Spleen (tissue), 11 donors: ENCODE measurements around the gene MATR3. TPM values are rescaled to one million over a fixed set of nuclear protein-coding genes. Genes with fewer than 3 reads are reported as not detected.
A peak's percentile ranks its signal among the peaks of the same experiment; 100 is the strongest.

Source experiments
- DNase-seq: peaks from one replicate; pipeline ENCODE4 v3.0.0-alpha.2; 2020
- H3K27ac ChIP-seq, 8 donors: fragments of 200-600 bp; sonication (generic) in 7 of 8; 1 replicate in 4 of 8; 2 replicates in 4 of 8; pipeline versions ENCODE4 v1.5.0 to v1.8.0; 2016 to 2021; ENCODE audit warnings: inconsistent platforms in 4 of 8, mild to moderate bottlenecking in 4 of 8, moderate library complexity in 1 of 8
- H3K27me3 ChIP-seq, 7 donors: fragments of 200-600 bp; sonication (generic) in 6 of 7; replicated peaks in 1 of 7; 1 replicate in 4 of 7; 2 replicates in 3 of 7; pipeline versions ENCODE4 v1.5.0 to v1.8.0; 2016 to 2021; ENCODE audit warnings: inconsistent platforms in 3 of 7, mild to moderate bottlenecking in 1 of 7
- H3K36me3 ChIP-seq, 6 donors: fragments of 200-600 bp; sonication (generic) in 5 of 6; 1 replicate in 4 of 6; 2 replicates in 2 of 6; pipeline versions ENCODE4 v1.5.0 to v1.8.0; 2016 to 2021; ENCODE audit warnings: inconsistent platforms in 2 of 6
- H3K4me1 ChIP-seq, 6 donors: fragments of 200-600 bp; sonication (generic) in 5 of 6; 1 replicate in 3 of 6; 2 replicates in 3 of 6; pipeline versions ENCODE4 v1.5.0 to v1.8.0; 2016 to 2021; ENCODE audit warnings: inconsistent platforms in 3 of 6
- H3K4me3 ChIP-seq, 8 donors: fragments of 200-600 bp; sonication (generic) in 7 of 8; 1 replicate in 4 of 8; 2 replicates in 4 of 8; pipeline versions ENCODE4 v1.5.0 to v1.8.0; 2016 to 2021; ENCODE audit warnings: inconsistent platforms in 4 of 8, mild to moderate bottlenecking in 4 of 8, moderate library complexity in 2 of 8
- H3K9me3 ChIP-seq, 8 donors: fragments of 200-600 bp; sonication (generic) in 7 of 8; 1 replicate in 4 of 8; 2 replicates in 4 of 8; pipeline versions ENCODE4 v1.5.0 to v1.8.0; 2016 to 2021; ENCODE audit warnings: inconsistent platforms in 4 of 8
- CTCF ChIP-seq, 11 experiments: fragments of 200-600 bp in 7 of 11; fragments of 450-650 bp in 4 of 11; sonication (generic) in 4 of 11; IDR thresholded peaks in 8 of 11; conservative IDR thresholded peaks in 3 of 11; 1 replicate in 7 of 11; 2 replicates in 4 of 11; pipeline versions ENCODE4 v1.4.0 to v1.8.0; 2016 to 2021; ENCODE audit warnings: antibody characterized with exemption in 11 of 11, inconsistent platforms in 4 of 11, mild to moderate bottlenecking in 1 of 11
- POLR2A ChIP-seq, 3 donors: fragments of 450-650 bp; IDR thresholded peaks; one replicate each; pipeline ENCODE4 v1.5.1; 2017; ENCODE audit warnings: antibody characterized with exemption in 3 of 3, mild to moderate bottlenecking in 1 of 3
- POLR2AphosphoS5 ChIP-seq, 3 donors: sonication (generic); formaldehyde crosslinking; IDR thresholded peaks; one replicate each; pipeline ENCODE4 v1.5.1; 2017; ENCODE audit warnings: antibody characterized with exemption in 3 of 3
- WGBS, 5 donors: extraction: QIAGEN DNeasy Blood & Tissue Kit in 3 of 5; methylation state at CpG; one replicate each; pipeline versions ENCODE4 v1.1.5 to v1.1.7; 2013 to 2018; 5-methylcytosine and 5-hydroxymethylcytosine counted together
- intact Hi-C: fragments of 100-400 bp; cut with DNase I; formaldehyde crosslinking; loops from one replicate; pipeline ENCODE4 v1.15.0; 2023; ENCODE audit warnings: low total_unique reads
- polyA plus RNA-seq, 3 donors: library from polyadenylated mRNA; stranded (reverse); fragments of 200-250 nt; gene quantifications; one replicate each; pipeline ENCODE4 v1.2.1, GENCODE V29; 2013
- total RNA-seq, 7 donors: library from RNA; depleted of rRNA in 3 of 7; stranded (reverse); fragments of >200 nt in 3 of 7; fragmentation: NEBNext Ultra II Directional in 4 of 7; extraction: Animal tissue kit (Norgen Biotek cat#: 25700) in 4 of 7; gene quantifications; one replicate each; pipeline versions ENCODE4 v1.1.0 to v1.2.1, GENCODE V29; 2016 to 2021
- donor health status: healthy with polysubstance abuse.
- donor health status: DM: no; HTN: no; CAD: no; lungs with moderate emphysema.
- donor health status: DM: no; HTN: no; CAD: no.
- donor health status: Bipolar disorder and iron deficiency.
- donor health status: healthy.
- donor health status: DM: no; HTN: no; CAD: no.
- donor health status: DM: yes; HTN: yes; CAD: no.

MATR3 gene
- total and polyA plus RNA-seq, 10 donors: 114 to 251 (median 206) TPM

GRCh38 chr5:139358064-139358463, 64.5 kb downstream of the MATR3 start:
- peaks cover 0 to 74% (median 8%) of the 10 kb centered on the region in 6 donors for H3K36me3 ChIP-seq

DNA sequence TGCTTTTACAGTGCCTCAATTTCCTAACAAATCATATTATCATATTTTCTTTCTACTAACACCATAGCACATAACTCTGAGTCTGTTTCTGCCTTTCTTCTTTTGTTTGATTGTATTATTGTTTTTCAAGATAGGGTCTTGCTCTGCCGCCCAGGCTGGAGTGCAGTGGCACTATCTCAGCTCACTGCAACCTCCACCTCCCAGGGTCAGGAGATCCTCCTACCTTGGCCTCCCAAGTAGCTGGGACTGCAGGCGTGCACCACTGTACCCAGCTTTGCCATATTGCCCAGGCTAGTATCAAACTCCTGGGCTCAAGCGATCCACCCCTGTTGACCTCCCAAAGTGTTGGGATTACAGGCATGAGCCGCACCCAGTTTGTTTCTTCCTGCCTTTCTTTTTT, 66.8 kb downstream of the MATR3 start:
- Histone ChIP-seq H3K4me1 (peaks cover 0 to 51% (median 11%) of the 10 kb centered on the region in 6 donors), H3K27ac (no peak overlapping the region), H3K27me3 (no peaks in the 10 kb centered on the region), H3K36me3 (peaks cover 0 to 77% (median 24%) of the 10 kb centered on the region in 6 donors), H3K9me3 (no peaks in the 10 kb centered on the region), H3K4me3 (no peak overlapping the region)
- DNase-seq: peak; percentile 42
- intact Hi-C loops: no loop called here
- TF ChIP-seq POLR2AphosphoS5 (IDR thresholded peaks at IDR 0.05) (no peak), POLR2A (IDR thresholded peaks at IDR 0.05) (no peak), CTCF (IDR thresholded peaks at IDR 0.05 in 8 of 11, conservative IDR thresholded peaks at IDR 0.05 in 3 of 11) (no peak)
- 93 to 97% (median 94%) methylated on average over 4 of the region's 4 CpGs for WGBS, 5 donors

More at GRCh38 chr5:139358064-139358463, 64.5 kb downstream of the MATR3 start:
- H3K9me3 ChIP-seq: no peaks in the 10 kb centered on the region
- H3K4me3 ChIP-seq: no peak overlapping the region
- DNase-seq: no peak
- peaks cover 0 to 58% (median 13%) of the 10 kb centered on the region in 6 donors for H3K4me1 ChIP-seq
- no peak overlapping the region for H3K27ac ChIP-seq
- H3K27me3 ChIP-seq: no peaks in the 10 kb centered on the region
- intact Hi-C loops: no loop called here
- no peak for TF ChIP-seq POLR2A (IDR thresholded peaks at IDR 0.05)
- no peak for TF ChIP-seq POLR2AphosphoS5 (IDR thresholded peaks at IDR 0.05)
- no peak for TF ChIP-seq CTCF (IDR thresholded peaks at IDR 0.05 in 8 of 11, conservative IDR thresholded peaks at IDR 0.05 in 3 of 11)

GRCh38 chr5:139361835-139362429, 68.4 kb downstream of the MATR3 start:
- H3K36me3 ChIP-seq: peaks cover 0 to 81% (median 39%) of the 10 kb centered on the region in 6 donors
- intact Hi-C loops: no loop called here
- DNase-seq: peak; percentile 3
- no peaks in the 10 kb centered on the region for H3K9me3 ChIP-seq
- TF ChIP-seq POLR2A (IDR thresholded peaks at IDR 0.05): no peak
- TF ChIP-seq CTCF (IDR thresholded peaks at IDR 0.05 in 8 of 11, conservative IDR thresholded peaks at IDR 0.05 in 3 of 11): no peak
- TF ChIP-seq POLR2AphosphoS5 (IDR thresholded peaks at IDR 0.05): no peak
- H3K27ac ChIP-seq: no peak overlapping the region
- 84 to 92% (median 84%) methylated on average over 6 of the region's 6 CpGs for WGBS, 5 donors
- no peak overlapping the region for H3K4me3 ChIP-seq
- peaks cover 0 to 40% (median 11%) of the 10 kb centered on the region in 6 donors for H3K4me1 ChIP-seq
- H3K27me3 ChIP-seq: no peaks in the 10 kb centered on the region

DNA sequence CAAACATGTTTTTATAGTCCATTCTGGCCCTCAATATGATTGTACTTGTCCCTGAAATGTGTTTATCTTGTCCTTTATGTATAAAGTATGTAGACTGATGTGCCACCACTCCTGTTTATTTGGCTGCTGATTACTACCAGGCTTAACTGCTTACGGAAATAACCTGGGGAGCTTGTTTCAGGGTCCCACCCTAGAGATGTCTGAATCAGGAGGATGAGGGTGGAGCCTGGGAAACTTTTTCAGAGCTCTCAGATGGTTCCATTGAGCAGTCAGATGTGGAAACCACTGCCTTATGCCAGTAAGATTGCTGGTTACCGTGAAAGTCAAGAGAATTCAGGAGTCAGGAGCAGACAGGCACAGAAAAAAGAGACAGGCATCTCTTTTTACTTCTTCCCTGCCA, 70.4 kb downstream of the MATR3 start:
- WGBS, 5 donors: 69 to 90% (median 82%) methylated on average over 2 of the region's 2 CpGs
- TF ChIP-seq POLR2A (IDR thresholded peaks at IDR 0.05) (no peak), CTCF (IDR thresholded peaks at IDR 0.05 in 8 of 11, conservative IDR thresholded peaks at IDR 0.05 in 3 of 11) (no peak), POLR2AphosphoS5 (IDR thresholded peaks at IDR 0.05) (no peak)
- H3K4me1 ChIP-seq: peaks cover 0 to 23% (median 2%) of the 10 kb centered on the region in 6 donors
- intact Hi-C loops: no loop called here
- peaks cover 0 to 83% (median 53%) of the 10 kb centered on the region in 6 donors for H3K36me3 ChIP-seq
- H3K27me3 ChIP-seq: no peaks in the 10 kb centered on the region
- no peak for DNase-seq
- H3K27ac ChIP-seq: peak overlapping the region in 1 of 8 donors; percentile 5
- H3K4me3 ChIP-seq: no peak overlapping the region
- no peaks in the 10 kb centered on the region for H3K9me3 ChIP-seq
